DMS153 (cell line): ENCODE data around the gene HEXB.
A peak's percentile ranks its signal among the peaks of the same experiment; 100 is the strongest.
"Not testable (repeated sequence)": the region's sequence is repeated elsewhere in the genome, so short reads cannot be mapped to it uniquely, and the experiment has no call there.

Experiments
- DNase-seq: peaks from one replicate; lab custom pipeline; 2025; lab: John Stamatoyannopoulos, UW

HEXB gene

DNA sequence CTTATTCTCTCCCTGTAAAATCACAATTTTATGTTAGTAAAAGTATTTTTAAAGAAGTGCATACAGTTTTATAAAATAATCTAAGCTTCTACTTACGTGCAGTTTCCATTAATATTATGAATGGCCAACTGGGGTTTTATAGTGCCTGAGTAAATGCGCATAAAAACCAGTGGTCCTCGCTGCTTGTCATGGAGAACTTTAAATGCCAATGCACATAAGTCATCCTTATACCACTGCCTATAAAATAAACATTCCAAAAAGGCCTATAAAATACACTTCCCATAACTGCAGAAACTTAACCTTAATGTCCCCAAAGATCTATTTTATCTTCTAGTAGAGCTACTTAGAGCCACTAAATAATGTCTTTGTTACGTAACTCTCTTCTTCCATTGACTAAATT is 53.4 kb downstream of the HEXB start:
- DNase-seq: no peak

DNA sequence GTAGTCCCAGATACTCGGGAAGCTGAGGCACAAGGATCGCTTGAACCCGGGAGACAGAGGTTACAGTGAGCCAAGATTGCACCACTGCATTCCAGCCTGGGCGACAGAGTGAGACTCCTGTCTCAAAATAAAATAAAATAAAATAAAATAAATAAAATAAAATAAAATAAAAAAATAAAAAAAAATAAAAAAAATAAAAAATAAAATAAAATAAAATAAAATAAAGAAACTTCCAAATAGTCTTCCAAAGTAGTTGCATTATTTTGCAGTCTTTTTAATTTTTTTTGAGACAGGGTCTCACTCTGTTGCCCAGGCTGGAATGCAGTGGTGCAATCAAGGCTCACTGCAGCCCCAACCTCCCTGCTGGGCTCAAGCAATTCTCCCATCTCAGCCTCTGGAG is 63.7 kb downstream of the HEXB start:
- not testable (repeated sequence) for DNase-seq

DNA sequence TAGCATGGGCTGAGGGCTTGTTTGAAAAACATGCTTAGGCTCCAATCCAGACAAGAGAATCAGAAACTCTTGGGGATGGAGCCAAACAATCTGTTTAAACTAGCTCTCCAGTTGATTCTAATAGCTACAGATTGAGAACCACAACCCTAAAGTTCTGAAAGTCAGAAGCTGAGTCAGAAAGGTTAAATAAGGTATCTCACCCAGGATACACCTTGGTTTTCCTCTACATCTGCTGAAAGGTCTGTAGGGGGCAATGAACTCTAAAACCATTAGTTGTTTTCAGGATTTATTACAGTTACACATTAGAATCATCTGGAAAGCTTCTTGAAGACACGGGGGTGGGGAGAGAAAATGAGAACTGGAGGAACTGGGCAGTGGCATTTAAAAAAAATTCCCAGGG is 76.2 kb downstream of the HEXB start:
- no peak for DNase-seq

DNA sequence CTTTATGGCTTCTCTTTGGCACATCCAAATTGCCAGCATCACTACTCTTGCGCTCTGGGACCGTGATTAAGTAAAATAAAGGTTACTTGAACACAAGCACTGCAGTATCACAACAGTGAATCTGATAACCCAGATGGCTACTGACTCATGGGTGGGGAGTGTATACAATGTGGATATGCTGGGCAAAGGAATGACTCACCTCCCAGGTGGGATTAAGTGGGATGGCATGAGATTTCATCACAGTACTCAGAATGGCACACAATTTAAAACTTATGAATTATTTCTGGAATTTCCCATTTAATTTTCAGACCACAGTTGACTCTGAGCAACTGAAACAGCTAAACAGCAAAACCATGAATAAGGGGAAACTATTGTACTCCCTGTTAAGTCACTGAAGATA is 77.6 kb downstream of the HEXB start:
- DNase-seq: no peak

DNA sequence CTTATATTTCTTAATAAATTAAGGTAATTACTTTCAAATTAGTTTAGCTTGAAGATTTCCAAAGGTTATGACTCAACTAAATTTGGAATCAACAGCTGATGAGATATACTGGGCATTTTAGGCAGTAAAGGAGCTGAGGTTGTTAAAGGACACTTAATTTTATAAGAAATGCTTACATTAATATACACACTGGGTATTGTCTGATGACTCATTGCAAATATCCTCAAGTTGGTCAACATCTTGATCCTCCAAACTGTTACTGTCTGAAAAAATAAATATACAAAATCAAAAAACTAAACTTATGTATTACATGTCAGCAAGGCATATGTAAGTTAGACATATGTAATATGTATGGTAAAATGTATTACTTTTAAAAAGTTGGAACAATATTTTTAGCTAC is 78.5 kb downstream of the HEXB start:
- DNase-seq: no peak

DNA sequence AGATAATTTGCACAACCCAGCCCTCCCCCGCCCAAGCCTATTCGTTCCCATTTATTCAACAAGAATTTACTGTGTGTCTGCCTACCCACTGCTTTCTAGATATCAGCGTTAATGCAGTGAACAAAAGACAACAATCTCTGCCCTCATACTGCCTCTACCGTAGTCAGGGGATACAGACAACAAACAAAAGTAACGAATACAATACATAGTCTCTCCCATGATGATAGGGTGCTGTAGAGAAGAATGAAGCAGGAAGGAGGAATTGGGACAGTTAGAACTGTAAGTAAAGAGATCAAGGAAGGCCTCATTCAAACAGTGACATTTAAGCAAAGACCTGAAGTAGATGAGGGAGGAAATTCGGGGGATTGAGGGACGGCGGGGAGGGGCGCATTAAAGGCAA is 80.2 kb downstream of the HEXB start:
- peak; percentile 83 for DNase-seq

DNA sequence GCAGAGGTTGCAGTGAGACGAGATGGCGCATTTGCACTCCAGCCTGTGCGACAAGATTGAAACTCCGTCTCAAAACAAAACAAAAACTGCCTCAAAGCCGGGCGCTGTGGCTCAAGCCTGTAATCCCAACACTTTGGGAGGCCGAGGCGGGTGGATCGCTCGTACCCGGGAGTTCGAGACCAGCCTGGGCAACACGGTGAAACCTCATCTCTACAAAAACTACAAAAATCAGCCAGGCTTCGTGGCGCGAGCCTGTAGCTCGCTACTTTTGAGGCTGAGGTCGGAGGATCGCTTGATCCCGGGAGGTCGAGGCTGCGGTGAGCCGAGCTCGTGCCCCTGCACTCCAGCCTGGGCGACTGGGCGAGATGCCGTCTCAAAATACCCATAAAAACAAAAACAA is 80.9 kb downstream of the HEXB start:
- no peak for DNase-seq

DNA sequence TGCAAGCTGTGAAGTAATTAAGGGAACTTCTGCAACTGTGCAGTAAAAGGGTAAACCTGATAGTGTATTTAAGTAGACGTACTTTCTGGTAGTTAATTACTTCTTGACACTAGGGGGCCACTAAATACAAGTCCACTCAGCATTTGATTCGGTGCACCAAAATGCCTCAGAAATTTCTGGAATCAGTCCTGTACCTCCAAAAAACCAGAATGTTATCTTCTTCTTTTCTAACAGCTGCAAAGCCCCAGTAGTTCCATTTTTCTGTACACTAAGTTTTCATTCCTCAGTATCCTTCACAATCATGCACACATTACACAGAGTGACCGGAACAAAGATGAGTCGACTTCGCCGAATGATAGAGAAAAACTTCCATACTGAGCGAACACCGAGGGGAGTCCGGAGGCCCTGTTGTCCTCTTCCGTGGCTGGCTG is 81.4 kb downstream of the HEXB start:
- DNase-seq: no peak

DNA sequence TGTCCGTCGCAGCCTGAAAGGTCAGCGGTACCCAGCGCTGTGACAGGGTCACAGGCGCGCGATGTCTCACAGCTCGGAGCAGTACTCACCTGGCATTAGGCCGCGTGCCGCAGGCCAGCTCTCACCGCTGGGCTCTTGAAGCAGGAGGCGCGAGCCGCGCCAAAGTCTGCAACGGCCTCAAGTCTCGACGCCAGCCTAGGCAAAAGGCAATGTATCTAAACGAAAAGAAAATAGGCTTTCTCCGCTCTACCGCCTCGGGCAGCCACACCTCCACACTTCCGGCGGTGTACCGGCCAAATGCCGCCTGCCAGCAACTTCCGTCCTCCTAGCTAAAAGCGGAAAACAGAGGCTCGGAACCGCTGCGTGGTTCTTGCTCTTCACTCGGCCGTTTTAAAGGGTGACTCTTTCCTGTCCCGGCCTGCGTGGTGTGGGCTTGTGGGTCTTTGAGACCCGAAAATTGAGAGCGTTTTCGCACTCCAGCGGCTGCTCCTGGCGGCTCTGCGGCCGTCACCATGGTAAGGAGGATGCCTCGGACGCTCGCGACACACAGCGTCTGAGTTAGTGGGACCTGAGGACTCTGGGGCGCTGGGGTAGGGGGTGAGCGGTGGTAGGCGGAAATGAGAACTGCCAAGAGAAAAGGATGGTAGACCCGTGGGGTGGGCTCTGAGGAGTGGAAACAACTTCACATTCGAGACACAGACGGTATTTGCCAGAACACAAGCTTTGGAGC is 82.0 kb downstream of the HEXB start, which contains the start of the genes GFM2 and NSA2:
Gene GFM2, minus strand, starts transcription at position 269 of the 730 bp plus-strand sequence. CDS start 3,375 bp downstream, outside the sequence.
Gene NSA2, plus strand, starts transcription at position 401 of the 730 bp plus-strand sequence. Its CDS starts 112 bp downstream, at position 513.
- DNase-seq: peak; percentile 68

DNA sequence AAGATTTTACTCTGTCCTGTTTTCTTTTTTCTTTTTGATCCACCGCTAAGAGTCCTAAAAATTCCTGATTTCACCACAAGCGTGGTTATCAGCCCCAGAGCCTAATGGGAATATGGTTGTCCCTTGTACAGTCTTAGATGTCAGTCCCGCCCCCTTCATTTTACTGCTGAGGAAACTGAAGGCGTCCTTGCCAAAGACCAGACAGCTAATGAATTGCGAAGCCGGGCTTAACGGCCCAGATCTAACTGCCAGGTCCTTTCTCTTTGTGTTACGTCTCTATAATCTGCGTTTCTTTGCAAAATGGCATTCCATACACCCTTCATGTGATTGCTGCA is 82.5 kb downstream of the HEXB start:
- DNase-seq: no peak
